ENCODE results near the gene POLDIP2. TPM values are rescaled to one million over a fixed set of nuclear protein-coding genes. Genes with fewer than 3 reads are reported as not detected.

Gene POLDIP2
- total RNA-seq, 6 experiments from 2014 or later = 92.5 to 156 (median 130) TPM

- peaks cover 0 to 19% (median 4%) of the 10 kb centered on the region in 4 donors for H3K36me3 ChIP-seq
- no peak overlapping the region for H3K4me3 ChIP-seq
- TF ChIP-seq POLR2A (IDR thresholded peaks at IDR 0.05) = no peak
- TF ChIP-seq CTCF (IDR thresholded peaks at IDR 0.05) = no peak
- no peaks in the 10 kb centered on the region for H3K4me1 ChIP-seq
- WGBS (ENCODE audit: insufficient coverage, low coverage, low lambda C conversion rate, missing lambda C conversion rate) = 86% methylated on average over 2 of the region's 2 CpGs
- H3K27ac ChIP-seq = no peak overlapping the region
- ATAC-seq (no peak), DNase-seq (no peak)
- intact Hi-C loops (cut with DNase I) = no loop called here
- H3K9me3 ChIP-seq = no peaks in the 10 kb centered on the region
- no peaks in the 10 kb centered on the region for H3K27me3 ChIP-seq
Measured at GRCh38 chr17:28390563-28390962, 33.2 kb upstream of the POLDIP2 start.

DNA sequence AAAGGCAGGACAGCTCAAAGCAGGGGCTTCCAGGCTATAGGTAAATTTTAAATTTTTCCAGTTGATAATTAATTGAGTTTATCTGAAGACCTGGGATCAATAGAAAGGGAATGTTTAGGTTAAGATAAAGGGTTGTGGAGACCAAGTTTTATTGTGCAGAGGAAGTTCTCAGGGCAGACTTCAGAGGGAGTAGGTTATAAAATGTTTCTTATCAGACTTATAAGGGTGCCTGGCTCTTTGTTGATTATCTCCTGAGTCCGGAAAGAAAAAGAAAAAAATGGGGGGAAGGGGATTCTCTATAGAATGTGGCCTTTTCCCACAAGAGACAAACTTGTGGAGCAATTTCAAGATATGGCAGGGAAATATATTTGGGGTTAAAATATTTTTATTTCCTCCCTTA, 32.8 kb upstream of the POLDIP2 start:
- no peak for TF ChIP-seq POLR2A (IDR thresholded peaks at IDR 0.05)
- no peak for TF ChIP-seq CTCF (IDR thresholded peaks at IDR 0.05)
- ATAC-seq = no peak
- no peak overlapping the region for H3K4me3 ChIP-seq
- WGBS (ENCODE audit: insufficient coverage, low coverage, low lambda C conversion rate, missing lambda C conversion rate) = 50% methylated on average over 1 of the region's 1 CpG
- no peaks in the 10 kb centered on the region for H3K9me3 ChIP-seq
- no peaks in the 10 kb centered on the region for H3K27me3 ChIP-seq
- no peak overlapping the region for H3K27ac ChIP-seq
- H3K36me3 ChIP-seq = peaks cover 0 to 18% (median 4%) of the 10 kb centered on the region in 4 donors
- no peaks in the 10 kb centered on the region for H3K4me1 ChIP-seq
- no peak for DNase-seq
- intact Hi-C loops (cut with DNase I) = no loop called here

- Histone ChIP-seq H3K36me3 (peaks cover 0 to 18% (median 4%) of the 10 kb centered on the region in 4 donors), H3K27ac (no peak overlapping the region), H3K4me1 (peaks cover 0 to 7% (median 0%) of the 10 kb centered on the region in 4 donors), H3K27me3 (no peaks in the 10 kb centered on the region), H3K9me3 (no peaks in the 10 kb centered on the region), H3K4me3 (no peak overlapping the region)
- ATAC-seq = no peak
- intact Hi-C loops (cut with DNase I) = no loop called here
- 100% methylated on average over 1 of the region's 11 CpGs for WGBS (ENCODE audit: insufficient coverage, low coverage, low lambda C conversion rate, missing lambda C conversion rate)
- no peak for DNase-seq
- TF ChIP-seq POLR2A (IDR thresholded peaks at IDR 0.05) = no peak
- TF ChIP-seq CTCF (IDR thresholded peaks at IDR 0.05) = no peak
Measured at GRCh38 chr17:28388106-28388505, 30.8 kb upstream of the POLDIP2 start.

DNA sequence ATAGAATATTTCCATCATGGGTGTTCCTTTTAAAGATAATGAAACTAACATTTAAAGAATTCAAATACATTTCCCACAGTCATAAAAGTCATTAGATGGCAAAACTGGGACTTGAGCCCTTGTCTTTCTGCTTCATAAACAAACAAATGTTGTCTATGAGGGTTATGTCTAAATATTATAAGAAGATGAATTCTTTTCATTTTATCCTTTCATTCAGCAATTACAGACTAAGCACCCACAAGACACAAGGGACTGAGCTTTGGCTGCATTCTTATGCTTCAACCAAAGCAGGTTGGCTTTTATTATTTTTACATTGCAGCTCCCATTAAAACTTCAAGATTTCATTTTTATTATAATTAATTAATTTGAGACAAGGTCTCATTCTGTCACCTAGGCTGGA, 29.1 kb upstream of the POLDIP2 start:
- intact Hi-C loops (cut with DNase I) = no loop called here
- no peaks in the 10 kb centered on the region for H3K27me3 ChIP-seq
- ATAC-seq (no peak), DNase-seq (no peak)
- no peaks in the 10 kb centered on the region for H3K9me3 ChIP-seq
- TF ChIP-seq CTCF (IDR thresholded peaks at IDR 0.05) (no peak), POLR2A (IDR thresholded peaks at IDR 0.05) (no peak)
- no peak overlapping the region for H3K4me3 ChIP-seq
- peaks cover 0 to 14% (median 3%) of the 10 kb centered on the region in 4 donors for H3K36me3 ChIP-seq
- H3K4me1 ChIP-seq = peaks cover 0 to 11% (median 0%) of the 10 kb centered on the region in 4 donors
- H3K27ac ChIP-seq = no peak overlapping the region

DNA sequence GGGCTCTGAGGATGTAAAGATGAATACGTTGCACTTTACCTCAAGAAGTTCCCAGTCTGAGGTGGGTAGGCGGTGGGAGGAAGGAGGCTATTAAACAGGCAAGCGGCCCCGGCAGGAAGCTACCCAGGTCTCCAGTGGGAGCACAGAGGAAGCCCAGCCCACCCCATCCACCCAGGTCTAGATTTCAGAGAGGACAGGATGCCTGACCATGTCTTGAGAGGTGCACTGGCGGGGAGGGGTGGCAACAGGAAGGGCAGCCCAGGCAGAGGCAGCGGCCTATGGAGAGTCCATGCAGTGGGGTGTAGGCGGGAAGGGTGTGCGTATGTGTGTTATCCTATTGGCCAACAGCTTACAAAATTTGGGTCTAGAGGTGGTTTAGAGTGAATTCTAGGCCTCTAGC, 28.1 kb upstream of the POLDIP2 start:
- ATAC-seq (no peak), DNase-seq (peak in 1 of 3 donors; percentile 41)
- Histone ChIP-seq H3K4me3 (peak overlapping the region; percentile 48 to 61 (median 57)), H3K27me3 (no peaks in the 10 kb centered on the region), H3K27ac (no peak overlapping the region), H3K9me3 (no peaks in the 10 kb centered on the region), H3K4me1 (peaks cover 0 to 21% (median 0%) of the 10 kb centered on the region in 4 donors), H3K36me3 (peaks cover 0 to 8% (median 0%) of the 10 kb centered on the region in 4 donors)
- no peak for TF ChIP-seq POLR2A (IDR thresholded peaks at IDR 0.05)
- no peak for TF ChIP-seq CTCF (IDR thresholded peaks at IDR 0.05)
- intact Hi-C loops (cut with DNase I) = no loop called here
- WGBS (ENCODE audit: insufficient coverage, low coverage, low lambda C conversion rate, missing lambda C conversion rate) = 89% methylated on average over 7 of the region's 8 CpGs
